HG02571 (cell line): ENCODE data around the gene TBX10.
A peak's percentile ranks its signal among the peaks of the same experiment; 100 is the strongest.

Source experiments
- ATAC-seq: cut with Tn5 transposase; IDR thresholded peaks from one replicate; pipeline ENCODE4 v1.9.1; 2021; ENCODE audit warnings: mild to moderate bottlenecking, moderate library complexity; ENCODE audit not compliant: unreplicated experiment

The TBX10 gene

DNA sequence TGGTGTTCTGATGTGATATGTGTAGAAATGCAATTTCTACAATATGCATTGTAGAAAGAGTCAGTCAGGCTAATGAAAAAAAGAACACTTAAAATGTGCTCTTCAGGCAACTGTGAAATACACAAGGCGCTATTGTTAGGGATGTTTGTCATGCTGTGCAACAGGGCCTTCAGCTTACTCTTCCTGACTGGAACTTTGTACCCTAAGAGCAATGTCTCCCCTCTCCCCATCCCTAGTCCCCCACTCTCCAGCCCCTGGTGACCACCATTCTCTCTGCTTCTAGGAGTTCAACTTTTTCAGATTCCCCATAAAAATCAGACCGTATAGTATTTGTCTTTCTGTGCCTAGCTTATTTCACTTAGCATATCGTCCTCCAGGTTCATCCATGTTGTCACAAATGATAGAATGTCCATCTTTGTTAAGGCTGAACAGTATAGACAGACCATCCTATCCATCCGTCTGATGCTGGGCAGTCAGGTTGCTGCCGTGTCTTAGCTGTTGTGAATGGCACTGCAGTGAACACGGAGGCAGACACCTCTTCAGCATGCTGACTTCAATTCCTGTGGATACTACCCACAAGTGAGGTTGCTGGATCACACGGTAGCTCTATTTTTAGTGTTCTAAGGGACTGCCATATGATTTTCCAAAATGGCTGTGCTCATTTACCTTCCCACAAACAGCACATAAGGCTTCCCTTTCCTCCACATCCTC, 22.2 kb downstream of the TBX10 start:
- ATAC-seq = no peak

DNA sequence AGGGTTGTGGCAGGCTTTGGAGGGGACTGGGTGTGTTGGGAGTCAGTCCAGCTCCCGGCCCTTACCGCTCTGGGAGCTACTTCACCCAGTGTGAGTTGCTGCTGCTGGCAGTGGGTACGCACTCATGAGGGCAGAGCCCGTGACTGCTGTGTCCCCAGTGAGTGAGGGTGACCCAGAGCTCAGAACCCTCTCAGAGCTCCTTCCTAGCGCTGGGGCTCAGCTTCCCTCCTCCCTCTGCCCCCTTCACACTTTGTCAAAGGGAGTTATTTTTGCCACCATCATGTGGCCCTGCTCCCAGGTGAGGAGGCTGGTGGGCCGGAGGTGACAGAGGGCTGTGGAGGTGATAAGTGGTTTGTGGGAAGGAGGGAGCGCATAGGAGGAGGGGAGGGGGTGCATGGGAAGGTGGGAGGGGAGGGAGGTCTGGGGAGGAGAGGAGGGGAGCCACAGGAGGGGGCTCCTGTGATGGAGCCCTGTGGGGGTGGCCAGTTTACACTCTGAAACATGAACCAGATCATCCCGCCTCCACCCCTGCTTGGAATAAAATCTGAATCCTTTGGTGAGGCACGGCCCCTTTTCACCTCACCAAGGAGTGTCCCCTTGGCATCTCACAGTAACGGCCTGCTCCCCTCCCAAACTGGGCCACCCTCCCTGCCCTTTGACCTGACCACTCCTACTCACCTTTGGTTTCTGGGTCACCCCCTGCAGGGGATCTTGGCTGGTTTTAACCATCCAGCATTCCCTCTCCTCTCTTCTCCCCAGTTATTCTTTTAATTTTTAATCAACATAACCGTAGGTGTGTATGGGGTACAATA, 22.9 kb downstream of the TBX10 start:
- ATAC-seq = no peak

DNA sequence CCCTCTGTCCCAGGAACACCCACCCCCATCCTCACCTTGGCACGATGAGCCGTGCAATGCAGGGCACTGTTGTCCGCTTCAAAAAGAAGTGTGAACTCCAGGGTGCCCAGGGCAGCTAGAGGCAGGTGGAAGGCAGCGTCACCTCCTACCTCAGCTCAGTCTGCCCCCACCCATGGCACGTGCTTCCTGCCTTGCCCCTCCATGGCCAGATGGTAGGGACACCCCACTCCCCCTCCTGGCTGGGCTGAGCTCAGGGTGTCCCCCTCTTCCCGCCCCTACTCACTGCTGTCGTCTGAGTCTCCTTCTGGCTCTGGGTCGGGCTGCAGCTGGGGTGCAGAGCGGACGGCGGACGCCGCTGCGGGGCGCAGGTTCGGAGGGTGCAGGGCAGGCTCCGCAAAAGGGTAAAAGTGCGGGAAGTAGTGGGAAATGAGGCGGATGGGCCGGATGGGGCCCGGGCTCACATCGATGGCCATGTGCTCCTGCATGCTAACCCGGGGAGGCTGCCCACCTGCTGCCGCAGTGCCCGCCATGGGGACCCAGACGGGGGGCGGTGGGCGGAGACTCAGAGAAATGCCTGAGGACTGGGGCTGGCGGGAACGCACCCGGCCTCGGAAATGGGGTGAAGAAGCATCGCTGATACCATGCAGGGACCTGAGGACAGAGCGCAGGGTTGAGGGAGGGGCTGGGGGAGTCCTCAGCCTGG, 23.7 kb downstream of the TBX10 start:
- no peak for ATAC-seq

DNA sequence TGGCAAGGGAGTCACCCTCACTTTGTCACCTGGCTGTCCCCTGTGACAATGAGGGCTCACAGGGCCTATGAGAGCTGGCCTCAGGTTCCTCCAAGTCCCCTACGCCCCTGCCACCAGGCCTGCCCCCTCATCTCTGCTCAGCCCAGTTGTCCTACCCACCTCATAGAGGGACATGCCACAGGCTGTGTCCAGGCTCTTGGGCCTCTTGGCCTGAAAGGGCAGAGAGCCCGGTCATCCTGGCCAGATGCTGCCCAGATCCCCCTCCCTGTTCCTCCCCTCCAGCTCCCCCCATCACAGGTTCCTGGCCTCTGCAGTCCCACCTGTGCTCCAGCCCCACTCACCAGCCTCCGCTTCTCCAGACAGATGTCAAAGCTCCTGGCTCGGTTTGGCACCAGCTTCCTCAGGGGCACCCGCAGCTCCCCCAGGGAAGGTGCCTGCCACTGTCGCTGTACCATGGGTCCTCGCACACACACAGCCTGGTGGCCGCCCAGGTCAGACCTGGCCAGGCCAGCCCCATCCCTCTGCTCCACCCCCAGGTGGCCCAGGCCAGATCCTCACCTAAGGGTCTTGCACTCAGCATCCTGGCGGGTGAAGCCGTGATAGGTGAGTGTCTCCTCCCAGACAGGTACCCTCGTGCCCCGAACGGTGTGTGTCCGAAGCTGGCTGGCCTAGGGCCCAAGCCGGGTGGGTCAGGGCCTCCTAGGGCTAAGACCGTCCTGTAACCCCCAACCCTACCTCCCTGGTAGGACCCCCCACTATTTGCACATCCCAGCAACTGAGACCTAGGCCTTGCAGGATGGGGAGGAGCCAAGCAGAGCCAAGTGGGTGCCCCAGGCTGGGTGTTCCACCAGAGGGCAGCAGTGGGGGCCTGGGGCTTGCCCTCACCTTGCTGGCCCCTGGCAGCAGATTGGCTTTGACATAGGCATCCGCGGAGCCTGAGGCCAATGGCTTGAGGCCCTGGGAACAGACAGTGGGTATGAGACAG, 24.5 kb downstream of the TBX10 start:
- ATAC-seq = no peak

DNA sequence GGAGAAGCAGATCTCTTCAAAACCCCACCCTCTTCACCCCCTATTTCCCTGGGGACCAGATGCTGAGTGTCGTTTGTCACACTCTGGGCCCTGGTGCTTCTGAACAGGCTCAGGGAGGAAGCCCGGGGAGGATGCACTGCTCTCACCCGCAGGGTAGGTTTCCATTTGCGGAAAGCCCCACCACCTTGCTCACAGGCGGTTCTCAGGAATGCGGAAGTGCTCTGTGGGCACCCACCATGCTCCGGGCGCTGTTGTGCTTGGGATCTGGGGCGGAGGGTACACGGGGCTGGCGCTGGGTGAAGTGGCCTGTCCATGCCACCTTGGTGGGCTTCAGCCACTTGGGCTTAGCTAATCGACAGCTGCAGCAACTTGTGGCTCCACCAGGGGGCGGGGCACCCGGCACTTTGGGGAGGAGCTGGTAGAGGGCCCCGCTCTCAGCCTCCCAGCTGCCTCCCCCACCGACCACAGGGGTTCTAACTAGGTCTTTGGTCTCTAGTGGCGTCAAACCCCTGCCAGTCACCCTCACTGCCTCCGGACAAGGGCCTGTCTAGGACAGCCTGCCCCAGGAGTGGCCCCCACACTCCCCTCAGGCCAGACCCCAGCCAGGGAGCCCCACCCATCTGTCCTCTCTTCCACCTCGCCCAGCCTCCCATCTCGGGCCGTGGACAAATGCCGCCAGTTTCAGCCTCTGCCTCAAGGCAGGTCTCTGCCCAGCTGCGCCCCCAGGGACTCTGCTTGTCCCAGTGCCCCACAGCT, 25.4 kb downstream of the TBX10 start:
- peak; percentile 70 for ATAC-seq

DNA sequence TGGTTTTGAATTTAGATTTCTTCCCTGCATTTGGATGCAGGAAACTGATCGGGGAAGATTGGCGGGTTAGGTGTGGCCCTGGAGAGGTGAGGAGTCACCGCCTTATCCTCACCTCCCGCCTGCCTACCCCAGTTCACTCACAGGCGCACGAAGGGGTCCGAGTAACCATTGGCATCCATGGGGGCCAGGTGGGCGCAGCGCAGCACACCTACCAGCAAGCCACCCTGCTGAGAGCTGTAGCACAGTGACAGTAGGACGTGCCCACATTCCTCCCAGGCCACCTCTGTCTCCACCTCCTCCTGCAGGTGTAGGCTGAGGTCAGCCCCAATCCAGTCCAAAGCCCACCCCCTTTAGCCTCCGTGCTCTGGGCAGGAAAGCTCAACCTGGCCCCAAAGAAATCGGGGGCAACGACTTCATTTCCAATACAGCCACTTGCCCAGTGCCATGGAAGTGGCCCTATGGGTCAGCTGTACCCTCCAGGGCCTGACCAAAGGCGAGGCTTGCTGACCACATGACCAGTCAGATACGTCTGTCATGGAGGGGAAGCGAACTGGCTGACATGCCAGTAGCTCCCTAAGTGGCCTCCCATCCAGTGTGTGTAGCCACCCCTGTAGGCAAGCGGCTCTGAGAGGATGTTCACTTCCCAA, 26.1 kb downstream of the TBX10 start:
- no peak for ATAC-seq

DNA sequence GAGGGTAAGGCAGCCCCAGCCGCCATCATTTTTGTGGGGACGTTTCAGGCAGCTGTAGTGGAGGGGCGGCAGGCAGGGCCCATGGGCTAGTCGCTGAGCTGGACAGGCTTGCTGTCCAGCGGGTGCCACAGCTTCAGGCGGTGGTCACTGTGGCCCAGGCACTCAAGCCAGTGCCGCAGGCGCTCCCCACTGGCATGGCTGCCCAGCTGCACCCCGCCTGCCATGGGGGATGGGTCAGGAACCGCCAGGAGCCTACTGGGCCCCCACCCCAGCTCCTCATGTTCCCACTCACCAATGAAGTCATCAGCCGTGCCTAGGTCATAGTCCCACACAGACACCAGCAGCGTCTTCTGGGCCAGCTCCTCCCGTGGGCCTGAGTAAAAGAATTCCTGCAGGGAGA, 26.8 kb downstream of the TBX10 start:
- ATAC-seq = no peak

DNA sequence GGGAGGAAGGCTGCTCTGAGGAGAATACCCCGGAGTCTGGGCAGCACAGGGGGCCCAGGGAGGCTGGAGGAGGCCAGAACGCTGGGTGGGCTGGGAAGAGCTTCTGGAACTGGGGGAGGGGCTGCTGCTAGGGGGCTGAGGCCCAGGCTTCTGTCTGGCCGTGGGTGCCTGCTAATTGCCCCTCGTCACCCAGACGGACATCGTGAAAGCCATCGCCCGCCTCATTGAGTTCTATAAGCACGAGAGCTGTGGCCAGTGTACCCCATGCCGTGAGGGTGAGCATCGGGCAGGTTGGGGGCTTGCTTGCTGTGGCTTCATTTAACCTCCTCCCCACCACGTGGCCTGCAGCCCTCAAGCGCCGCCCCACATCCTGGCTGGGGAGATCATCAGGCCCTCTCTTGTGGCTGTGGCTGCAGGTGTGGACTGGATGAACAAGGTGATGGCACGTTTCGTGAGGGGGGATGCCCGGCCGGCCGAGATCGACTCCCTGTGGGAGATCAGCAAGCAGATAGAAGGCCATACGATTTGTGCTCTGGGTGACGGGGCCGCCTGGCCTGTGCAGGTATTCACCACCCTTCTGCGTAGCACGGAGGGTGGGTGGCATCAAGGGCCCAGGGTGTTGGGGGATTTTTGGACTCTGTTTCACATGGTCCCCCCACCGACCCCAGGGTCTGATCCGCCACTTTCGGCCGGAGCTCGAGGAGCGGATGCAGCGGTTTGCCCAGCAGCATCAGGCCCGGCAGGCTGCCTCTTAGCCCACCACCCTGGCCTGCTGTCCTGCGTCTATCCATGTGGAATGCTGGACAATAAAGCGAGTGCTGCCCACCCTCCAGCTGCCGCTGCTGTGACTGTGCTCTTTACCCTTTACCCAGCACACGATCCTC, 27.6 kb downstream of the TBX10 start:
- ATAC-seq = no peak

DNA sequence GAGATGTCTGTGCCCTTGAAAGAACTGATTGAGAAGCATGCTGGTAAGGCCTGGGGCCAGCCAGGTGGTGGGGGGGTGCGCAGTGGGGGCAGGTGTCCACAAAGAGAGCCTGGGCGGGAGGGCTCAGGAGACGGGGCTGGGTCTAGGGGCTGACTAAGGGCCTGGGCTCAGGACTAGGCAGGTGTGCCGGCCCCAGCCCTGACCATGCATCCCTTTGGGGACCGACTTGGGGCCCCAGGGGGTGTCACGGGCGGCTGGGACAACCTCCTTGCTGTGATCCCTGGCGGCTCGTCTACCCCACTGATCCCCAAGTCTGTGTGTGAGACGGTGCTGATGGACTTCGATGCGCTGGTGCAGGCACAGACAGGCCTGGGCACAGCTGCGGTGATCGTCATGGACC, 28.4 kb downstream of the TBX10 start:
- no peak for ATAC-seq

DNA sequence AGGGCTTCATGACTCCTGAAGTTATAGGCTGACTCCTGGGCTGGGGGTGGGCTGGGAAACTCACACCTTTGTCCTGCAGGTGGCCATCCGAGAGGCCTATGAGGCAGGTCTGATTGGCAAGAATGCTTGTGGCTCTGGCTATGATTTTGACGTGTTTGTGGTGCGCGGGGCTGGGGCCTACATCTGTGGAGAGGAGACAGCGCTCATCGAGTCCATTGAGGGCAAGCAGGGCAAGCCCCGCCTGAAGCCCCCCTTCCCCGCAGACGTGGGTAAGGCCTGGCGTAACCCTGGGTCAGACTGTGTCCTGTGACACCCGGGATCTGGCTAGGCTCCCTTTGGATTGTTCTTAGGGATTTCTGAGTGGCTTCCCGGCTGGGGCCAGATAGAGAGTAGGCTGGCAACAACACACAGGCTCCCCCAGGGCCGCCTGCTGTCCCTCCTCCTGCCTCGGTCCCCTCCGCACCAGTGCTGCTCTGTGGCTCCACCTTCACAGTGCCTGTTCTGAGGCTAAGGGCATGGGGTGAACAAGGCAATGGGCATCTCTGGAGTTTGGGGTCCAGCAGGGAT, 29.2 kb downstream of the TBX10 start:
- ATAC-seq = no peak

DNA sequence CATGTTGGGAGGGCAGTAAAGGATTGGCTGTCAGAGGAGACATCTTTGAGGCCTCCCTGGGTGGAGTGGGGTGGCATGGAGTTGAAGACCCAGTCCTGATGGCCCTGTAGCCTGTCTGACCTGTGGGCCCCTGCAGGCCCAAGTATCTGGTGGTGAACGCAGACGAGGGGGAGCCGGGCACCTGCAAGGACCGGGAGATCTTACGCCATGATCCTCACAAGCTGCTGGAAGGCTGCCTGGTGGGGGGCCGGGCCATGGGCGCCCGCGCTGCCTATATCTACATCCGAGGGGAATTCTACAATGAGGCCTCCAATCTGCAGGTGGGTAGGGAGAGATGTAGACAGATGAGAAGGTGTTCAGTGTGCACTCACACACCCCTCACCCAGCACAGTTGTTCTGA, 30.2 kb downstream of the TBX10 start:
- no peak for ATAC-seq

DNA sequence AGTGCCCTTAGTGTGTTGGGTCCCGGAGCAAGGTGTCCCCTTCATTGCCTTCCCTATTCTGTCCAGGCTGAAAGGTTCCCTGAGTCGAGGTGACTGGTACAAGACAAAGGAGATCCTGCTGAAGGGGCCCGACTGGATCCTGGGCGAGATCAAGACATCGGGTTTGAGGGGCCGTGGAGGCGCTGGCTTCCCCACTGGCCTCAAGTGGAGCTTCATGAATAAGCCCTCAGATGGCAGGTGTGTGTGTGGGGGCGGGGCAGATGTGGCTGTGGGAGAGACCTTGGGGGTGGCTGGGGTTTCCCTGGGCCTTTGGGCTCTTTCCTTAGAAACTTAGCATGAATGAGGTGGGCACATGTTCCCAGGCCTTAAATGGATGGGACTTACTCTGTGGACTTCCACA, 31.1 kb downstream of the TBX10 start:
- no peak for ATAC-seq

DNA sequence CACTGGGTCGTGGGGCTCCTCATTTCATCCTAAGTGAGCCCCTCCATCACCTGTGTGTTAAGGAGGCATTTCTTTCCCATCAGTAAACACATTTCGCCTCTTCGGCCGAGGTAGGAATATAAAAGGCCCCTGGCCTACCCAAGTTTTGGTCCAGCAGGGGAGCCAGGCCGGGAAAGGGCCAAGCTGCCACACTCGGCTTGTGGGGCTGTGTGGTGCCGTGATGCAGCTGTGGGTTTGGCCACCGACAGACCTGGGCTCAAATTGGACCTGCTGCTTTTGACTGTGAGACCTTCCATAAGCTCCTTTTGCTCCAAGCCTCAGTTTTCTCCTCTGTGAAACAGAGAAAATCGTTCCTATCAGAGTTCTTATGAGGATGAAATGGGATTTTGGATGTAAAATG, 32.1 kb downstream of the TBX10 start:
- ATAC-seq = no peak

DNA sequence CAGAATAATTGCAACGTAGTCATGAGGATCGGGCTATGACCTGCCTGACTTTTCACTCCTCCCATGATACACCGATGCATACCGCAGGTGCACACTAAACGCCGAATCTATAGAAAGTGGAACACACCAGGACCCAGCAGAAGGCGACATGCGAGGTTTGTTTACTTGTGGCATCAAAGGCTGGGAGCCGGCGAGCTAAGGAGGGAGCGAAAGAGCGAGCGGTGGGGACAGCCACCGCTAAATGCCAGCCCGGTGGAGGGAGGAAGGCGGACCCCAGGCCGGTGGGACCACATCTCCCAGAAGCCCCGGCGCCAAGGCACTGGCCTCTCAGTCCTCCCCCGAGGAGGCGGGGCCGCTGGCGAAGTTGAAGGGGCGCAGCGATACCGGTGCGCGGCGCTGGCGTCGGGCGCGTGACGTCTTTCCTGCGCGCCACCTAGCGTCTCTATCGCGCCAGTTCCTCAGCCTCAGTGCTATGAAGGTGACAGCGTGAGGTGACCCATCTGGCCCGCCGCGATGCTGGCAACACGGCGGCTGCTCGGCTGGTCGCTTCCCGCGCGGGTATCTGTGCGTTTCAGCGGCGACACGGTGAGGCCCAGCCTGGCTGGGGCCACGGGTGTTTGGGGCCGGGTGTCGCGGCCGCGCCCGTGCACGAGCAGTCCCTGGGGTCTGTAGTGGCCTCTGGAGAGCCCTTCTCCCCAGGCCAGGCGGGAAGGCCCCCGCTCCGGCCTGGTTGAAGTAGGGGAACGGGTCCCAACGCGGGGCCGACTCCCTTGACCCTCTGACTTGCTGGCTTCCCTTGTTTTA, 32.9 kb downstream of the TBX10 start, which contains the start of gene NDUFV1:
TSS of gene NDUFV1 (plus strand) at position 445 of the 804 bp plus-strand sequence. CDS start at position 514, 69 bp downstream.
- ATAC-seq = peak; percentile 88

DNA sequence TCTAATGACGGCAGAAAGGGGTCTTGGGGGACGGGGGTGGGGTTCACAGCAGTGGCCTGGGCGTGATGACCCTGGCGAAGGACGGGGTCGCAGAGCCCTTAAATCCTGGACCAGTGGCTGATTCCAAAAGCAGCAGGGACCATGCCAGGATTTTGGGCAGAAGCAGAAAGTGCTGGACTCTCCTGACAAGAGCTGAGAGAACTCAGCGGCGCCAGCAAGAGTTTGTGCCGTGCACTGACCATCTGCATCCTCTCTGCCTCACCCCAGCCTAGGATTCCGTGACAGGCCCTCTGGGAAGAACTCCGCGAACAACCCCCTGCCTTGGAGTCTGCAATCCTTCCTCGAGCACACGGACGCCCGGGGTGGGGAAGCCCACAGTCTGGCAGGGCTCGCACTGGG, 33.5 kb downstream of the TBX10 start:
- peak; percentile 10 for ATAC-seq

DNA sequence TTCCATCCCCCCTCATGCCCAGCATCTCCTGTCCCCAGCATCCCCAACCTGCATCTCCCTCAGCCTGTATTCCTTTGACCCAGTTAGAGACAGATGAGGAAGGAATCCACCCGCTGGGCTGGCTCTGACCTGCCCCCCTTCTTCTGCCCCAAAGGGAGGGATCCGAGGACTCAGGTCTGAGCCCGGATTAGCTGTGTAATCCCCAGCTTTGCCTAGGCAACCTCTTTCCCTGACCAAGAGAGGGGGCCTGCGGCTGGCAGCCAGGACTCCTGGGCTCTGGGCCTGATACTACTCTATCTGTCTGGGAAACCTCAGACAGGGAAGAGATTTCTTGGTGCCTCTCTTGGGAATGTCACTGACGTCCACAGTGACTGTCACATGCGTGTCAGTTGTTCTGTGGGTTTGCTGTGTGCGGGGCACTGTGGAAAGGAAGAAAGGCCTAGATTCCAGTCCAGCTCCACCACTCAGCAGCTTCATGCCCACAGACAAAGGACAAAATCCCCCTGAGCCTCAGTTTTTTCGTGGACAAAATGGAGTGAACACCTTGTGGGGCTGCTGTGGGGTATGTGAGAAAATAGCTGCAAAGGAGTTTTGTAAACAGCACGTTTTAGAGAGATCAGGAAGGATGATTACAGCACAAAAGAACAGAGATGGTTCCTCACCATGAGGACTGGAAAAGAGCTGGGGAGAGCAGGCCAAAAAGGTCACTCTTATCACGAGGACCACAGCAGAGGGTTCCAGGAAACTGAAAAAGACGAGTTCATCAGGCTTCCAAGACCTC, 34.1 kb downstream of the TBX10 start:
- no peak for ATAC-seq
